DND-41 (cell line): ENCODE measurements around the gene CTDP1.

Source experiments
- CTCF ChIP-seq: IDR thresholded peaks from 2 replicates; pipeline ENCODE4 v1.5.1; 2012; ENCODE audit warnings: borderline replicate concordance, low read length, moderate library complexity, mild to moderate bottlenecking; ENCODE audit not compliant: poor library complexity, severe bottlenecking; ENCODE audit errors: extremely low read depth
- EZH2 ChIP-seq: IDR thresholded peaks from 3 replicates; pipeline ENCODE4 v1.6.1; 2012; ENCODE audit warnings: borderline replicate concordance, low read depth, mild to moderate bottlenecking, moderate library complexity, low read length, inconsistent platforms; ENCODE audit not compliant: severe bottlenecking

- no peak for TF ChIP-seq EZH2
- TF ChIP-seq CTCF = no peak
Observed at GRCh38 chr18:79690071-79690470, 10.5 kb downstream of the CTDP1 start.
